Activated T-cell treated with anti-CD3 and anti-CD28 coated beads for 24 hours (primary cell): ENCODE results near the gene KRTAP10-3.
A peak's percentile ranks its signal among the peaks of the same experiment; 100 is the strongest.
"Not testable (repeated sequence)": the region's sequence is repeated elsewhere in the genome, so short reads cannot be mapped to it uniquely, and the experiment has no call there.

Source experiments
- DNase-seq: peaks from one replicate; pipeline ENCODE4 v3.0.0-alpha.2; 2020; ENCODE audit warnings: low read depth

The KRTAP10-3 gene

DNA sequence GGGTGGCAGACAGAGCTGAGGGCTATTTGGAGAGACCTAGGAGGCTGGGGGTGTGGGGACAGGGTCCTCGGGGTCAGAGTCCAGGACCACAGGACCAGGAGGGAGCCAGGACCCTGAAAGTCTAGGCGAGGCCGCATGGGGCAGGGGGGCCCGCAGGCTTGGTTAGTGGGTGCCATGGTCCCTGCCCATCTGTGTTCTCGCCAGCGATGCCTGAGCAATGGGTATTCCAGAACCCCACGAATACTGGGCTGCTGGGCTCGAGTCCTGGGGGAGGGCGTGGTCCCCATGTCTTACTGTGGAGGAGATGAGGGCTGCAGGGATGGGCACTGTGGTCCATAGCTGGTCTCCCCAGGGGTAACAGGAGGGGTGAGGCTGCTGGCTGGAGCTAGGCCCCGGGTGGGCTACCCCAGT lies 31.7 kb upstream of the KRTAP10-3 start:
- DNase-seq: no peak

DNA sequence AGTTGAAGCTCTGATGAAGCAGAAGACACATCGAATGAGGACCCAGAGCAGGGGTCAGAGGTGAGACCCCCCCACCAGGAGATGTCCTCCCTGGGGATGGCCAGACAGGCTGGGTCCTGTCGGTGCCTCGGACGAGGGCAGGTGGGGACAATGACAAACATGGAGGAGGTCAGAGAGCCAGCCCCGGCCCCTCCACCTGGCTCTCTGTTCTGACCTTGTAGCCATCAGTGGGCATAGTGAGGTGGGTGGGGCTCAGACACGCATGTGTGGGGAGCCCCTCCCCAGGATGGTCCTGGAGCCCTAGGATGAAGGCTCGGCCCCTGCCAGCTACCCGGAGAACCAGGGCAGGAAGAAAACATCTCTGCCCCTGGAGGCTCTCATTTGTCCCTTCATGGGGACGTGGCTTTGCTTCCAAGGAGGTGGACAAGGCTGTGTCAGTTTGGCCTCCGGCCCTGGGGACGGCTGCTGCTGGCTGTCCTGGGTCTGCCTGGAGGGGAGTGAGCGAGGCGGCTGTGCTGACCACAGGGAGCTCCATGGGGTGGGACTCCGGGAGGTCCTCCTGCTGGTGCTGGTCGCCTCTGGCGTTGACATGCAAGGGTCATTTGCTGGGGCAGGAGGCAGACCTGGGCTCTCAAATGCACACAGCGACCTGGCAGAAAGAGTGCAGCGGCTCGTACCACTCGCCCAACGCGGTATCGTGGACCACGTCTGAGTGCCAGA lies 31.2 kb upstream of the KRTAP10-3 start:
- DNase-seq: no peak

- DNase-seq: no peak
Measured at GRCh38 chr21:44589094-44589493, 30.5 kb upstream of the KRTAP10-3 start.

GRCh38 chr21:44585892-44586291 lies 27.3 kb upstream of the KRTAP10-3 start:
- DNase-seq: no peak

DNA sequence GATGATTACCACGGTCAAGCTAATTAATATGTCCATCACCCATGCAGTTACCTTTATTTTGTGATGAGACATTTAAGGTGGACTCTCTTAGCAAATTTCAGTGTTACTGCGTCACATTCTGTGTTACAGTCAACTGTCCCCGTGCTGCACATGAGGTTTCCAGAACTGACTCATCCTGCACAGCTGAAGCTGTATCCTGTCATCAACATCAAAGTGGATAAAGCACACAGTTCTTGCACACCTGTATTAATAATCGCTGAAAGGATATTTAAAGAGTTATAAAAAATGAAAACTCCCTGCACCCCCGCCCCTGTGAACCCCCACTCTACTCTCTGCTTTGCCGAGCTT lies 25.2 kb upstream of the KRTAP10-3 start:
- DNase-seq: peak; percentile 11

DNA sequence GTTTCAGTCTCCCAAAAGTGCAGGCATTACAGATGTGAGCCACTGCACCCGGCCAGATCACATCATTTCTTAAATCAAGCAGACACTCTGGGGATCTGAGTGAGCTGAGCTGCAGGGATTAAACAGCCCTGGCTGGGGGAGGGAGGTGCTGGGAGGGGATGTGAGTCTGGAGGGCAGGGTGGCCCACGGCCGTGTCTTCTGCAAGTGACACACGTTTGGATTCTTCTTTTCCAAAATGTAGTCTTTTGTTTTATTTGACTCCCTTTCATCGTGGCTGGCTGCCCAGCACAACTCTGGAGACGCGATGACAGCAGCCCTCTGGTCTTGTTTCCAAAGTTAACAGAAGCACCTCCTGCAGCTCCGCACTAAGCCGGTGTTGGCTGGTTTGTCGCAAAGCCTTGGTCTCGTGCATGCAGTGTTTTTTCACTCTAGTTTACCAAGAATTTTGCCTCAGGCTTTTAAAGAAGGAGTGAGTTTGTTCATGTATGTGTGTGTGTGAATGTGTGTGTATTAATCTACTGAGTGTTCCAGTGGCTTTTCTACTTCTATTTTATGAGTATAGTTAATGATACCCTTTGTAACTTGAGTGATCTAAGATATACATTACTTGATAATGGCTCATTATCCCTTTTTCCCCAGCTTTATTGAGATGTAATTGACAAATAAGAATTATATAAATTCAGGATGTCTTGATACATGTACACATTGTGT lies 24.6 kb upstream of the KRTAP10-3 start:
- DNase-seq: no peak

- no peak for DNase-seq
Measured at GRCh38 chr21:44582055-44582454, 23.5 kb upstream of the KRTAP10-3 start.

DNA sequence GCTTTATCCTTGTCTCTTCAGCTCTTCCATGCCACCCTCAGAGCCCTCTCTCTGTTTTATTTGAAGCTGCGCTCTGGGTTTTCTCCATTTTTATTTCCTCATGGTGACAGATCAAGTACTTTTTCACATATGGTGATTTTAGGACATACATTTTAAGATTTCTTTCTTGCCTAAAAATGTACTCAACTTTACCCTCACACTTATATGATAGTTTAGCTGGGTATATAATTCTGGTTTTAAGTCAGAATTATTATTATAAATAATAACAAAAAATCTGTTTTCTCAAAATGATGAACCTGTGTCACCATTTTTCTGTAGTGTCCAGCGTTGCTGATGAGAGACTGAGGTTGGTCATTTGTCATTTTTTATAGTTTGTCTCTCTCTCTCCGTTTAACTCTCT lies 22.6 kb upstream of the KRTAP10-3 start:
- no peak for DNase-seq

DNA sequence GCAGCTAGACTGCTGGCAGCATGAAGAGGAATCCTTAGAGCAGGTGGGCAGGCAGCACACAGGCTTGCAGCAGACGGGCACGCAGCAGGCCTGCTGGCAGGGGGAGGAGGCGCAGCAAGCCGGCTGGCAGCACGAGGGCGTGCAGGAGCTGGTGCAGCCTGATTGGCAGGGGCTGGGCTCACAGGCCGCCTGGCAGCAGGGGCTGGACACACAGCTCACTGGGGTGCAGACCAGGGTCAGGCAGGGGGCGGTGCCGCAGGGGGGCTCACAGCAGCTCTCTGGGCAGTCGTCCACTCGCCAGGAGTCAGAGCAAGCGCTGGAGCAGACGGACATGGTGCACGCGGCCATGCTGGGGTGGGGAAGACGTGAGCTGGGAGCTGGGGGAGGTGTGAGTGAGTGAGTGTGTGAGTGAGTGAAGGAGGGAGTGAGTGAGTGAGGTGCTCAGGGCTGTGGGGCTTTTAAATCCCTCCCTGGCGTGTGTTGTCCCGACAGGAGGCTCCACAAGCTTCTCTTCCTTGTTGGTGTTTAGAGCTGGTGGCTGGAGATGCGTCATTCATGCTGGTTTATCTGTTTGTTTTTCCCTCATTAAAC lies 21.7 kb upstream of the KRTAP10-3 start, which contains the start of gene KRTAP10-5:
Gene KRTAP10-5 (minus strand): TSS at position 374 of the 591 bp plus-strand sequence. CDS start 26 bp downstream, at position 348.
- not testable (repeated sequence) for DNase-seq

GRCh38 chr21:44579833-44580144 lies 21.2 kb upstream of the KRTAP10-3 start:
- DNase-seq: no peak

GRCh38 chr21:44579056-44579832 lies 20.6 kb upstream of the KRTAP10-3 start:
- no peak for DNase-seq

DNA sequence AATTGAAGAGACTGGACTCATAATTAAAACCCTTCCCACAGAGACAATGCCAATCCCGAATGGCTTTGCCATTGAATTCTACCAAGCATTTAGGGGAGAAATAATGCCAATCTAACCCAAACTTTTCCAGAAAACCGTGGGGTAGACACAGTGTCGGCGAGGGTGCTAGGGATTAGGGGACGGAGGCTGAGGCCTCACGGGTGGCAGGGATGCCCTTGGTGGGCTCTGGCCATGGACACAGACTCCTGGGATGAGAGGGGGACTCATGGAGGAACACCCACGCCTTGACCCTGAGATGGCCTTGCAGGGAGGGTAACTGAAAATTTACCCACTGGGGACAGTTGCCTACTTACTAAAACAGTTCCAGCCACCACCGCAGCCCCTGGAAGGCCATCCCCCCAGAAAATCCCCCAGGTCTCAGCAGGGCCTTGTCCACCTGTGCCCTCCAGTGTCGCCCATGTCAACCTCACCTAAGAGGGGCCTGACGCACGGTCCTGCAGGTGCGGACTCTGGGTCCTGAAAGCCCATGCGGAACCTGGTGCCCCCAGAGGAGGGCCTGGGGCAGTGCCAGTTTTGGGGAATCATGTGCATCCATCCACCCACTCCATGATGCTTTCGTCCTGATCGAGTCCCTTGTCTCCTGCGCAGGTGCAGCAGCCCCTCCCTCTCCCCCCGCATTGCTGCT lies 19.9 kb upstream of the KRTAP10-3 start:
- no peak for DNase-seq

- DNase-seq: no peak
Measured at GRCh38 chr21:44576025-44576420, 17.4 kb upstream of the KRTAP10-3 start.

DNA sequence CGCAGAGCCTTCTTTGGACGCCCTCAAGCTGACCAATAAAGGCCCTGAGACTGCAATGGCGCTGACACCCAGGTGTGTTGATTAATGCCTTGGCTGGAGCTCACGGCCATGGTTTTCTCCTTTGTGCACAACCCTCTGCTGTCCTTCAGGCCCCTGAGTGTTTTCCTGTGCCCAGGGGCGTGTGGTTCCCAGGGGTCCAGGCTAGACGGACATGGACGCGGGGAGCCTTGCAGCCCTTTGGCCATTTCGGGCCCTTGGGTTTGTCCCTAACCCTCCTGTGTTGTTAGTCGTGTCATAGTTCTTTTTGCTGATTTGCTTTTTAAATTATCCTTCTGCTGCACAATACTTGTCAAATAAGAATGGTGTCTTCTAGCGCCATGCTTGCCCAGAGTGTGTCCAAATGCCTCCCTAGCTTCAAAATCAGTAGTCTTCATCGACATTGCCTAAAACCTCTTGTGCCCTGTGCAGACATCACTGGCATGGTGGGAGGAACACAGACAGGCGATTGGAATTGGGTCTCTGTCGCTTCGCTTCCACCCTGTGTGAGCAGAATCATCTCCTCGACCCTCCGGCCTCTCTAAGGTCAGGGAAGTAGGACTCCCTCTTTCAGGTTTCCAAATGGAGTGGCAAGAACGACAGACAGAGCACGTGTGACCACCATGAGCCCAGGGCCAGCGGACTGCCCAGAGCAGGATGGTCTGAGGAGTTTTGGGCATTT lies 16.9 kb upstream of the KRTAP10-3 start:
- DNase-seq: no peak

- no peak for DNase-seq
Measured at GRCh38 chr21:44574457-44575306, 16.1 kb upstream of the KRTAP10-3 start.

DNA sequence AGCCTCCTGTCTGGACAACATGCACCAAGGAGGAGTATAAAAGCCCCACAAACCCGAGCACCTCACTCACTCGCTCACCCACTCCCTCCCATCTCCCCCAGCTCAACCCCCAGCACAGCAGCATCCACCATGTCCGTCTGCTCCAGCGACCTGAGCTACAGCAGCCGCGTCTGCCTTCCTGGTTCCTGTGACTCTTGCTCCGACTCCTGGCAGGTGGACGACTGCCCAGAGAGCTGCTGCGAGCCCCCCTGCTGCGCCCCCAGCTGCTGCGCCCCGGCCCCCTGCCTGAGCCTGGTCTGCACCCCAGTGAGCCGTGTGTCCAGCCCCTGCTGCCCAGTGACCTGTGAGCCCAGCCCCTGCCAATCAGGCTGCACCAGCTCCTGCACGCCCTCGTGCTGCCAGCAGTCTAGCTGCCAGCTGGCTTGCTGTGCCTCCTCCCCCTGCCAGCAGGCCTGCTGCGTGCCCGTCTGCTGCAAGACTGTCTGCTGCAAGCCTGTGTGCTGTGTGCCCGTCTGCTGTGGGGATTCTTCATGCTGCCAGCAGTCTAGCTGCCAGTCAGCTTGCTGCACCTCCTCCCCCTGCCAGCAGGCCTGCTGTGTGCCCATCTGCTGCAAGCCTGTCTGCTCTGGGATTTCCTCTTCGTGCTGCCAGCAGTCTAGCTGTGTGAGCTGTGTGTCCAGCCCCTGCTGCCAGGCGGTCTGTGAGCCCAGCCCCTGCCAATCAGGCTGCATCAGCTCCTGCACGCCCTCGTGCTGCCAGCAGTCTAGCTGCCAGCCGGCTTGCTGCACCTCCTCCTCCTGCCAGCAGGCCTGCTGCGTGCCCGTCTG lies 15.2 kb upstream of the KRTAP10-3 start, which contains the start of gene KRTAP10-4:
Gene KRTAP10-4 (plus strand): TSS at position 100 of the 827 bp plus-strand sequence. CDS start 30 bp downstream, at position 130.
- DNase-seq: not testable (repeated sequence)

DNA sequence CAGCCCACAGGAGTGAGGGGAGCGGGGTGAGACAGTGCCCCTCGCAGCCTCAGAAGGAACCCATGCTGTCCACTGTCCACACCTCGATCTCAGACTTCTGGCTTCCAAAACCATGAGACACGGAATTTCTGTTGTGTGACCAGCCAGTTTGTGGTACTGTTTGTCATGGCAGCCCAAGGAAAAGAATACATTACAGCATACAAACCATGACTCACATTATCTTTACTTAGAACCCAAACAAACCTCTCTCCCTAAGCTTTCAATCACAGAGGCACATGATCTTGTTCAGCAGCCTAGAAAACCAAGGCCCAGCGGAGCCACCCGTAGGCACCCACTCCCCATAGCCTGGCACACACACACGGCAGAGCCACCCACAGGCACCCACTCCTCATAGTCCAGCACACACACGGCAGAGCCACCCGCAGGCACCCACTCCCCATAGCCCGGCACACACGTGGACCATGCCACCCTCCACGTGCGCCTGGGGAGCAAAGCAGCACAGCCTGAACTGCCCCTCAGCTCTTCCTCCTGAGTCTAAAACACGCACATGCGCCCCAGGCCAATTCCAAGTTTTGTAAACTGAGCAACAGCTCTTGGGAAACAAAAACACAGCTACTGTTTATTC lies 14.5 kb upstream of the KRTAP10-3 start:
- DNase-seq: no peak

DNA sequence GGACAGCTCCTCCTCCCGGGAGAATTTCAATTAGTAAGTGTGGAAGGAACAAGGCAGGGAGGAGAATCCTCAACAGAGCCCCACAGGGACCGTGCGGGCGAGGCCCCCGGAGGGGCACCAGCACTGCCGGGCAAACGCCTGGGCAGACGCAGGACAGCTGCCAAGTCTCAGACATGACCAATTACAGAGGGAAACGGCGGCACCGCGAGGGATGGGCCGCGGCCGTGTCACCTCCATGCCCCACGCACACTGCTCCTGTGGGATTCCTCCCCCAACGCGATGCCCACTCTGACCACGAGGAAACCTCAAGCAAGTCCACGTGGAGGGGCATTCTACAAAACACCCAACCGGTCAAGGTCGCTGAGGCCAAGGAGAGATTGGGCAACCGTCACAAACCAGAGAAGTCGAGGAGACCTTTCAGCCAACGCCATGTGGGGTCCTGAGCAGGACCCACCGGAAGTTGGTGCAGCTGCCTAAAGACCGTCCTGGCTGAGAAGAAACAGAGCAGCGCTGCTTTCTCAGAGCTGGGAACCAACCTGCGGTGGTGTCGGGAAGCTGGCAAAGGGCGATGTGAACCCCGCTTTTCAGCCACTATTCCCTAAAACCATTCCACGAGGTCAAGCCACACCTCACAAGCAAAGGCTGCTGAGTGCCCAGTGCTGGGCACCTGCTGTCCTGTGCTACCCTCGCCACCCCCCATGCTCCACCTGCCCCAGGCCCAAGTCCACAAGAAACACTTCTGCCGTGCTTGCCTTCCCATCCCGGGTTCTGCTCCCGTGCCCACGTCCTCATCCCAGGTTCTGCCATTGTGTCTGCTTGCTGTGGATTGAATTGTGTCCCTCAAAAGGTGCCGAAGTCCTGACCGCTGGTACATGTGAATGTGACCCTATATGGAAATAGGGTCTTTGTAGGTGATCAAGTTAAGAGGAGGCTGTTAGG lies 13.5 kb upstream of the KRTAP10-3 start:
- DNase-seq: no peak
